ENCODE results near the gene POMC. TPM values are rescaled to one million over a fixed set of nuclear protein-coding genes. Genes with fewer than 3 reads are reported as not detected.

POMC gene
- total and polyA plus RNA-seq, 2 of the 4 experiments (the other 2 are of a cell fraction), result 0.17 TPM; not detected in 1

GRCh38 chr2:25173719-25174118 is 5.3 kb upstream of the POMC start:
- DNase-seq, result no peak
- intact Hi-C loops (cut with micrococcal nuclease), result no loop called here
- no TSS peak for BruUV-seq (replicated peaks)

More at GRCh38 chr2:25173719-25174118, 5.3 kb upstream of the POMC start:
- Histone ChIP-seq H3K4me2 (ENCODE audit: low read depth, low read length) (no peak overlapping the region), H3K9me1 (ENCODE audit: insufficient read depth, low read length) (no peaks in the 10 kb centered on the region), H3K9me3 (ENCODE audit: control insufficient read depth, insufficient read depth, low read length) (peaks cover 6% of the 10 kb centered on the region), H2BK20ac (ENCODE audit: low read depth, low read length) (no peak overlapping the region), H3K18ac (ENCODE audit: low read depth, low read length) (no peak overlapping the region), H2BK15ac (ENCODE audit: low read depth, low read length) (no peak overlapping the region), H2BK5ac (ENCODE audit: low read depth, low read length, poor library complexity, severe bottlenecking) (no peak overlapping the region), H4K91ac (ENCODE audit: insufficient read depth, low read depth, low read length) (no peak overlapping the region), H3K27ac (ENCODE audit: insufficient read depth, low read length) (no peak overlapping the region), H3K79me1 (ENCODE audit: low read depth in 1 of 2, low read length in 2 of 2) (no peaks in the 10 kb centered on the region), H2AK9ac (replicated peaks; ENCODE audit: low read depth, low read length, poor library complexity) (no peak overlapping the region), H2BK120ac (ENCODE audit: low read depth, low read length) (no peak overlapping the region), H3K56ac (ENCODE audit: extremely low read depth, insufficient read depth, low read length) (no peak overlapping the region), H3K14ac (replicated peaks; ENCODE audit: low read depth, low read length) (no peak overlapping the region), H2AK5ac (ENCODE audit: low read depth, low read length) (no peak overlapping the region), H4K5ac (ENCODE audit: low read depth, low read length) (no peak overlapping the region), H3K27me3 (ENCODE audit: control insufficient read depth, insufficient read depth, low read length) (peaks cover 58% of the 10 kb centered on the region), H3K4ac (ENCODE audit: low read depth, low read length) (no peak overlapping the region), H2AFZ (replicated peaks; ENCODE audit: low read length, poor library complexity) (no peak overlapping the region), H3K36me3 (ENCODE audit: control insufficient read depth, insufficient read depth, low read length) (no peaks in the 10 kb centered on the region), H4K20me1 (ENCODE audit: insufficient read depth, low read length) (no peaks in the 10 kb centered on the region), H4K8ac (ENCODE audit: low read depth in 2 of 2, low read length in 2 of 2) (no peak overlapping the region), H3K9ac (ENCODE audit: low read depth, low read length) (no peak overlapping the region), H3K23ac (ENCODE audit: low read depth, low read length) (no peak overlapping the region), H3K4me3 (ENCODE audit: insufficient read depth, low read depth, low read length) (no peak overlapping the region), H3K4me1 (ENCODE audit: control insufficient read depth, insufficient read depth, low read length) (no peaks in the 10 kb centered on the region; the same call in 1 of the 2 replicates)
- in situ Hi-C loops (cut with MboI; ENCODE audit: low sequenced_read_pairs) (no loop called here), dilution Hi-C loops (cut with HindIII; ENCODE audit: low sequenced_read_pairs, unreplicated experiment) (no loop called here)
- POLR2A ChIA-PET (ENCODE audit: unreplicated experiment), result no interaction called here
- no peak for TF ChIP-seq USF2 (IDR thresholded peaks at IDR 0.05; ENCODE audit: low read depth, low read length)
- no peak for TF ChIP-seq ELK1 (IDR thresholded peaks at IDR 0.05; ENCODE audit: borderline replicate concordance, low read depth, low read length)
- CTCF ChIA-PET, result no interaction called here
- WGBS, 2 experiments (ENCODE audit: extremely low coverage in 2 of 2, insufficient read length in 1 of 2), result 43% methylated on average over 3 of the region's 5 CpGs; no CpG with 5 or more reads in 1 of the 2 experiments
- ATAC-seq (ENCODE audit: low read depth), result no peak
